Activated CD4-positive, alpha-beta T cell treated with anti-CD3 and anti-CD28 coated beads for 1 hour (primary cell): ENCODE measurements around the gene SEC24B.
"Not testable (repeated sequence)": the region's sequence is repeated elsewhere in the genome, so short reads cannot be mapped to it uniquely, and the experiment has no call there.

Experiments used
- DNase-seq: peaks from one replicate; pipeline ENCODE4 v3.0.0-alpha.2; 2020

Gene SEC24B

GRCh38 chr4:109511414-109511813 is 77.8 kb downstream of the SEC24B start:
- no peak for DNase-seq

GRCh38 chr4:109513368-109513767 is 79.8 kb downstream of the SEC24B start:
- DNase-seq, result not testable (repeated sequence)

GRCh38 chr4:109532182-109532581 is 98.6 kb downstream of the SEC24B start:
- DNase-seq, result no peak

DNA sequence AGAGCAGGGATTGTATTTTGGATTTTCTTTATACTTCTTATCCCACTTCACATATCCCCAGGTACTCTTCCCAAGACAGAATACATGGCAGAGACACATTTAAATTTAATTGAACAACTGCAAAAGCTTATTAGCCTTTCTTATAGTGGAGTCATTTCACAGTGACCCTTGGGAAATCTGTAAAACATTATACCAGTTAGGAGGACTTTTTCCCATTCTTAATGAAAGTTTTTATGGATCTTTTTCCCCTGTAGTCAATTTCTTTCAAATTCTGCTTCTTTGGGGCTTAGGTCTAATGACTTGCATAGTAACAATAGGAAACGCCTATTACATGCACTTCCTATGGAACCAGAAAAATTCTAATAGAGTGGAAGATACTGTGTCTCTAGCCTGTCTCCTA is 111.8 kb downstream of the SEC24B start:
- no peak for DNase-seq

DNA sequence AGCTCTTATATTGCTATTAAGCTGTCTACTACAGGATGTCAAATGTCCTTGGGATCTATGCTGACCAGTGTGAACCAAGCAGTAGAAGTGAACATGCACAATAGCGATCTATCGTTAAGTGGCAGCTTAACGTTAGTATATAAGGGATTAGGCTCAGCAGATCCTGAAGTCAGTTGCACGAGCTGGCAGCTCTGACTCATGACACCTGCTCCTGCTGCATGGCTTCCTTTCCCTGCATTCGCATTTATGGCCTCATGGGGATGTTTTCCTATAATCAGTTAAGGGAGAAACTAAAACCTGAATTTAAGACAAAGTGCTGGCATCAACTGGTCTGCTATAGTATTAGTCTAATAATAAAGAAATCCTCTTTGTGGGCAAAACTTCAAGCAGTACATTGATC is 113.8 kb downstream of the SEC24B start:
- no peak for DNase-seq

- DNase-seq, result no peak
Measured at GRCh38 chr4:109548655-109549054, 115.0 kb downstream of the SEC24B start.

DNA sequence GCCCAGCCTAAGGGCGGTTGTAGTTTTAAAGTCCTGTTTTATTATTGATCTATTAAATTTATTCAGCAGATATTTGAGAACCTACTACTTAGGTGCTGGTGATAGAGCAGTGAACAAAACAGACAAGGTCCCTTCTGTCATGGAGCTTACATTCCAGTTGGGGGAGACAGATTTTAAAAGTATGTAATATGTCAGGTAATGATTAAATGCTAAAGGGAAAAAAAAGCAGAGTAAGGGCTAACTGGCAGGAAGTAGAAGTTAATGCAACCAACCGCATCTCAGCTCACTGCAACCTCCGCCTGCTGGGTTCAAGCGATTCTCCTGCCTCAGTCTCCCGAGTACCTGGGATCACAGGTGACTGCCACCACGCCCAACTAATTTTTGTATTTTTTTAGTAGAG is 118.6 kb downstream of the SEC24B start:
- DNase-seq, result no peak

DNA sequence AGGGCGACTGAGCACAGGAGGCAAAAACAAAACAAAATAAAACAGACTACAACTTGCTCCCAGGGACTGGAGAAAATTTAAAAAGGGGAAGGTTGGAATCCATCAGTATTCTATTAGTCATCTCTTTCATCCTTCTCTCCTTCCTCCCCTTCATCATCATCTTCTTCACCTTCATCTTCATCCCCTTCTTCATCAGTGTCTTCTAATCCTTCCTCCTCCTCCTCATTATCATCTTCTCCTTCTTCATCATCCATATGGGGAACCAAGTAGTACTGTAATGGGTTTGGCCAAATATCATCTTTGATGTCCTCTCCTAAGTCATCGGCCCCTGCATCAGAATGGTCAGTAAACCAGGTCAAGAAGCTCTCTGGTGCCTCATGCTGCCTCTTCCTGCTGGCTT is 119.5 kb downstream of the SEC24B start:
- DNase-seq, result no peak

GRCh38 chr4:109554971-109555370 is 121.4 kb downstream of the SEC24B start:
- DNase-seq, result no peak

DNA sequence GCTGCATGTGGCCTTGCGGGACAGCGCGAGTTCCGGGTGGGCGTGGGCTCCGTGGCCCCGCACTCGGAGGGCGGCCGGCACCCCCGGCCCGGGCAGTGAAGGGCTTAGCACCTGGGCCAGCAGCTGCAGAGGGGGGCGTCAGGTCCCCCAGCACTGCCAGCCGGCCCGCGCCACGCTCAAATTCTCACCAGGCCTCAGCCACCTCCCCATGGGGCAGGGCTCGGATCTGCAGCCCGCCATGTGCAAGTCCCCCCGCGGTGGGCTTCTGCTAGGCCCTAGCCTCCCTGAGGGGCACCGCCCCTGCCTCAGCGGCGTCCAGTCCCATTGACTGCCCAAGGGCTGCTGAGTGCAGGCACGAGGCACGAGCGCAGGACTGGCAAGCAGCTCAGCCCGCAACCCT is 123.8 kb downstream of the SEC24B start:
- no peak for DNase-seq

GRCh38 chr4:109558095-109558494 is 124.5 kb downstream of the SEC24B start:
- not testable (repeated sequence) for DNase-seq

DNA sequence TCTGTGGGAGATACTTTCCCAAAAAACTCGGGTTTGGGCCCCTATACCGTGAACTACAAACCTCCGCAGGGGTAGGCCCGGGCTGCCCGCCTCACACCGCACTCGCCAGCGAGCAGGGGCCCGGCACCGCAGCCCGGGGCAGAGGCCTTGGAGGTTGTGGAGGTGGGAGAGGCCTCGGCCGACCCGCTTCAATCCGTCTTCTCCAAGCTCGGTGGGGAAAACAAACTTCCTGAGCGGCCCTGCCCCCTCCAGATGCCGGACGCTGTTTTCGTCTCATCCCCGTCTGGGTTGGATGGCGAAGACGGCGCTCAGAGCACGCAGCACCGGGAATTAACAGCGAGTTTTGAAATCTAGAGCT is 126.0 kb downstream of the SEC24B start:
- peak; percentile 34 for DNase-seq

DNA sequence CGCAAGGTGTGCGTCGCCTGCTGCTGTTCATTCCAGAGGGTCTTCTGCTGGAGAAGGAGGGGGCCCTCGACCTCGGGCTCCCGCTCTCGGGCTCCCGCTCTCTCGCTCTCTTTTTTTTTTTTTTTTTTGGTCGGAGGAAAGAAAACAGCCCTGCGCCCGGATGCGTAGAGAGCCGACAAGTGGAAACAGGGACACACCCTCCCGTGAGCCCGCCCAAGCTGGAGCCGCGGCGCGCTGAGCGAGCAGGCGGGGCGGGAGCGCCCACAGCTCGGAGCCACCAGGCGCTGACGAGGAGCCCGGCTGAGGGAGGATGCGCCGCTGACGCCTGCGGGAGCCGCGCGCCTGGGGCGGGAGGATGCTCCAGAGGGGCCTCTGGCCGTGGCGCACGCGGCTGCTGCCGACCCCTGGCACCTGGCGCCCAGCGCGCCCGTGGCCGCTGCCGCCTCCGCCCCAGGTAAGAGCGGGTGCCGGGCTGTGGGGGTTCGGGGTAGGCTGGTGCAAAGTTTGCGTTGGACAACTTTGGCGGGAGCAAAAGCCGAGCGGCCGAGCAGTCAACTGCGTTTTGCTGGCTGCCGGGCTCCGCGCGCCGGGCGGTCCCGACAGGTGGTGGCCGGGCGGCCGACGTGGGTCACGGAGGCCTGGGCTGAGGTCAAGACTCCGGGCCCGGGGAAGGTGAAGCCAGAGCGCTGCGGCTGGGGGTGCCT is 126.5 kb downstream of the SEC24B start, which contains the start of gene MCUB:
Gene MCUB, plus strand, starts transcription at position 264 of the 704 bp plus-strand sequence. Its CDS starts 92 bp downstream, at position 356.
- peak; percentile 88 for DNase-seq

DNA sequence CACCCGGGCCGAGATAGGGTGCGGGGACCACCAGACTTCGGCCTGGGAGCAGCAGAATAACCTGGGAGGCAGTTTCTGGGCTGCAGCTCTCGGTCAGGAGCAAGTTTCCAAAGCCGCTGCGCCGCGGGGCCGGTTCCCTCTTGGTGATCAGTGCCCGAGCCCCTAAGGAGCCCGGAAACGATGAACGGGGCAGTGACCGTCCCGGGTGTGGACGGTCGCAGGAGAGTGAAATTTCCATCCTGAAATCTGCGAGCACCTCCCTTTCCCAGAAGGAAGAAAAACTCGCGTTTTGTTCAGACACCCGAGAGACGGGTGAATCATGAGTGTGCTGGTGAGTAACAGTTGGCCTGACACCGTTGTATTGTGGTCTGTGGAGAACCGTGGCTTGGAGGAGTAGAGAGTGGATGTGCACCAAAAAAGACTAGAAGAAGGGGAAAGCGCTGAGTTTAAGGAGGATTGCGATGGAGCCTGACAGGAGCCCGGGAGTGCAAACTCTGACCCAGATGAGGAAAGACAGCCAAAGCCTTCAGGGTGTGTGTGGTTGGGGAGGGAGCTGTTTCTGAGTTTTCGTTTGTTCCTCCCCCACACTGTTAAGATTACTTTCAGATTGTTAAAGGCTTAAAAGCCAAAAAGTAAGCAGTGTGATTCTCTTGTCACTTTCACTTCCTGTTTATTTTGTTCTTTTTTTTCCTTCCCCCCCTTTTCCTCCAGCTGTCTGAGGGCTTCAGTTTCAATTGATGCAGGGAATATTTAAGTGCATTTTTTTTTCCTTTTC is 127.3 kb downstream of the SEC24B start:
- DNase-seq, result peak; percentile 34

DNA sequence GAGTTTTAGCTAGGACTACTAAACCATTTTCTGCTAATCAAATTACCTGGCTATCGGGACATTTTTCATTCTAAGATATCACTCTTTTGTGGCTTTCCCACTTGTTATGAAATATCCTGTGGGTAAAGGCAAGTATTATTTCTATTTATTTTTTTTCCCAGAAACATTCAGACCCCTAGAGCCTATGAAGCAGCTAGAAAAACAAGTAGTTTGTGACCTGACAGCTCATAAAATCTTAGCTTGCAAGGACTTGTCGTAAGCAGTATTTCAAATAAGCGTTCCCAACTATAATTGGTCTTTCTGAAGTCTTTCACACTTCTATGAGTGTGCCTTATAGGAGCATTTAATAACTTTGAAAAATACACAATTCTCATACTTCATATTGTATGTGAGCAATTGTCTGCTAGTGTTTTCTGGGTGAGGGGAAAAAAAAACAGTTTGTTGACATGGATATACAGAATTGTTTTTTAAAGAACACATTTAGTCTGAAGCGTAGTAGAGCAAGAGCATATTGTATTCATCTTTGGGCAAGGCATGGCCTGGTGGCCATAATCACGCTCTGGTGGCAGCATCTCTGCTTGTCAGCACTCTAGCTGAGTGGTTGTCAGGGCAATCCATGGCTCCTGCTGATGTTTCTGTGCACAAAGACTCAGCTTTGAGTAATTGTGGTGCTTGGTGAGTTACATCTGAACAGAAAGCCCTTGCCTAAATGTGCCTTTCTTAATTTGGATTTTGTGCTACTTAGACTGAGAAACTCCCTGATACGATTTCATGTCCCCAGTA is 129.0 kb downstream of the SEC24B start:
- DNase-seq, result no peak

DNA sequence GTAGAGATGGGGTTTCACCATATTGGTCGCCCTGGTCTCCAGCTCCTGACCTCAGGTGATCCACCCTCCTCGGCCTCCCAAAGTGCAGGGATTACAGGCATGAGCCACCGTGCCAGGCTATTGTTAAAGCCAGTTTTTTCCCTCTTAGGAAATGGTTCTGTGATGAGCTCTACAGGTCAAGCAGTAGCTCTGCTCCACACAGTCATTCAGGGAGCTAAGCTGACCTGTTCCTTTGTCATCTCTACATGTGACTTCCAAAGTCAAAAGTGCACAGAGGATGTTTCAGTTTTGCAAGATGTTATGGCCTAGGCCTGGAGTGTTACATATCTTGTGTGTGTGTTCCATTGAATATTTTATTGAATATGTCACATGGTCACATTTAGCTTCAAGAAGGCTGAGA is 137.9 kb downstream of the SEC24B start:
- no peak for DNase-seq

DNA sequence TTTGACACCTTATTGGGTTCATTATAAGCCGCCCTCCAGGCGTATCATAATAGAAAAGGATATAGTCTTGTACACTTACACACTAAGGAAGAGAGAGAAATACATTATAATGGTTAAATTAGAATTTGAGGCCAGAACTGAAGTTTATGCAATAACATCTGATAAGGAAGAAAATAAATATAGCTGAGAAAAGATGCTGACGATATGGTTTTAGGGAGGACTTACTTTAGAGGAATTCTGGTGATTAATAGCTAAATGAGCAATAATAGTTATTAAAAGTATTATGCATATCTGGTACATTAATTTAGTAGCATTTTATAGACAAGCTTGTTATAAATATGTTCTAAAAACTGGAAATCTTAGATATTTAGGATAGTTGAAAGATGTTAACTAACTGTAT is 138.5 kb downstream of the SEC24B start:
- no peak for DNase-seq

DNA sequence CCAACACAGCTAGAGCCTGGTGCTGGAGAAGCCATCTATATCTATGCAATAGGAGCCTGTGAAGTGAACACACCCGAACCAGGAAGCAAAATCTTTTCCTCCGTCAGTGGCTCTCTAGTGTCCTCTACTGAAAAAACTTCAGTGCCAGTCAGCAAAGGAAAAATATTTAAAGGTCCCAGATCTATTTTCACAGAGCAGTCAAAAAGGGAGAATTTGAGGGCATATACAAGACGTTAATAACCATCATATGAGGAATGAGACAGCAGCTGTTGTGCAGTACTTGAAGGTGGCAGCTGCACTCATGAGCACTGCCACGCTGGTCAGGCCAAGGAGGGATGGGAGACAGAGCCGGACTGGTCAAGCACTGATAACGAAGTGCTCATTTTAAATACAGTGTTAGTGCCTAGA is 140.8 kb downstream of the SEC24B start:
- DNase-seq, result no peak

DNA sequence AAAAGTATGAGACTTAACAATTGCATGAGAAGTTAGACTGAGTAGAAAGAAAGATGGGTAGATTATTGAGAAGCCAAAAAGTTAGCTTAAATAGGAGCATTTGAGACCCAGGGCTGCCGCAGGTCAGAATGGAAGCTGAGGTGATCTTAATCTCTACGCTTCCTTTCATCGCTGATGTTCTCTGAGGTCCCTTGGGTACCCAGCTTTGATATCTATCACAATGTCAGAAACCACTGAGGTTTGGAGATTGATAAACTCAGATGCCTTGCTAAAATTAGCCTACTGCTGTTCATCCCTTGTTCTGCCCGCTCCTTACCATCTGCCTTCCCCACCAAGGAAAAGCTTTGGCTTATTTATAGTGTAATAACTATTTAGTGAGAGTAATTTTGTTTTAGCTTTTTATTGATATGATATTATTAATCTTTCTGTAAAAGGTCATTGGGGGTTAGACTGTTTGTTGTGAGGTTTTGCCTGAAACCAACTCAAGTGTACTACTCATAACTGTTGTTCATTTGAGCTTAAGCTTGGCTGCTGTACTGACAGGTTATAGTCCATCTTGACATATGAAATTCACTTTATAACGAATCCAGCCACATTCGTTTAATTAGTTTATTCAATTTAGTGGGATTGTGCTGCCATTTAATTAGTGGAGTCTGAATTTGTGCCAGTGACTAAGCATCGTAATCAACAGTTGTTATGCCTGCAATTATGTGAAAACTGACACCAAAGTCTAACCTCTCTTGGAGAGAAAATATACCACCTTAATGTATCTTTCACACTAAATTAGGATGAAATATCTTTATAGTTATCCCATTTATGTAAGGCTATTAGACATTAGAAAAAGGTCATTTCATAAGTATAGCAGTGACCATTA is 141.6 kb downstream of the SEC24B start:
- DNase-seq, result no peak

DNA sequence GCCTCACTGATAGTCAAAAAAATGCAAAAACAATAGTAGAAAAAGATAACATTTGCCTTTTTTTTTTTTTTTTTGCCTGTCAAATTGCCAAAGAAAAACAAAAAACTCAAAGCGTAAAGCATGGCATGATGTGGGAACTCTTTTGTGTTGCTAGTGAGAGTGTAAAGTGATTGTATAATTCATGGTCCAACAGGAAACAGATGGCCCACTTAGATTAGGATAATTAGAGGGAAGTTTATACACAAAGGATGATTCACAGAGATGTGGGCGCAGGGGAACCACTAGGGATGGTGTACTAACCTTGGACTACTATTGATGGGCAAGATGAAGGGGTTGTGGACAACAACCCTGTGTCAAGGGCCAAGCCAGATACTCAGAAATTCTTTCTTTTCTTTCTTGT is 142.8 kb downstream of the SEC24B start:
- no peak for DNase-seq

GRCh38 chr4:109578846-109579245 is 145.2 kb downstream of the SEC24B start:
- no peak for DNase-seq

GRCh38 chr4:109579997-109580396 is 146.4 kb downstream of the SEC24B start:
- DNase-seq, result not testable (repeated sequence)

GRCh38 chr4:109588176-109588575 is 154.6 kb downstream of the SEC24B start:
- no peak for DNase-seq
